Mucosa of stomach (tissue), 1 donor: ENCODE data around the gene ANO2.
"Not testable (repeated sequence)": the region's sequence is repeated elsewhere in the genome, so short reads cannot be mapped to it uniquely, and the experiment has no call there.

ENCODE experiments used
- H3K27me3 ChIP-seq: one replicate; pipeline ENCODE4 v1.7.0; 2013; ENCODE audit warnings: mild to moderate bottlenecking, low read length; ENCODE audit not compliant: control insufficient read depth, insufficient read depth
- H3K36me3 ChIP-seq: one replicate; pipeline ENCODE4 v1.7.0; 2013; ENCODE audit warnings: low read length; ENCODE audit not compliant: control insufficient read depth, insufficient read depth
- H3K4me1 ChIP-seq: one replicate; pipeline ENCODE4 v1.7.0; 2013; ENCODE audit warnings: mild to moderate bottlenecking, low read length; ENCODE audit not compliant: control insufficient read depth, insufficient read depth
- H3K4me3 ChIP-seq: one replicate; pipeline ENCODE4 v1.7.0; 2013; ENCODE audit warnings: low read length
- H3K9ac ChIP-seq: one replicate; pipeline ENCODE4 v1.7.0; 2013; ENCODE audit warnings: mild to moderate bottlenecking, low read length, moderate library complexity
- H3K9me3 ChIP-seq: one replicate; pipeline ENCODE4 v1.7.0; 2013; ENCODE audit warnings: mild to moderate bottlenecking, low read length, moderate library complexity; ENCODE audit not compliant: control insufficient read depth
- donor health status: Pancreatic carcinoma.

ANO2 gene

DNA sequence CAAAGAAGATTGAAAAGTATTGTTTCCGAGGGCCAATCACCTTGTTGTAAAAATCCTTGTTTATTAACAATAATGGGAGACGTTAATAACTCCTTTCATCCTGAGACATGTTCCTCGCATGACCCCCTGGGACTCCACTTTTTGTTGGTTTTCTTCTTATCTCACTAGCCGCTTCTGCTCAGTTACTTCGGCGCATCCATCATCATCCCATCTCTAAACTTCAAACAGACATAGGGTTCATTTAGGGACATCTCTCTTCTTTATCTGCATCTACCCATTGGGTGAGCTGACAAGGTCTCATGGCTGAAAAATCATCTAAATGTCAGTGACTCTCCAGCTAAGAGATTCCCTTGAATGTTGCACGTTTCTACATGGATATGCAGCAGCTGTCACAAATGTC lies 252.2 kb downstream of the ANO2 start:
- no peaks in the 10 kb centered on the region for H3K9me3 ChIP-seq
- H3K4me3 ChIP-seq = no peak overlapping the region
- H3K27me3 ChIP-seq = no peaks in the 10 kb centered on the region
- H3K4me1 ChIP-seq = peaks cover 6% of the 10 kb centered on the region
- no peaks in the 10 kb centered on the region for H3K36me3 ChIP-seq
- no peak overlapping the region for H3K9ac ChIP-seq

DNA sequence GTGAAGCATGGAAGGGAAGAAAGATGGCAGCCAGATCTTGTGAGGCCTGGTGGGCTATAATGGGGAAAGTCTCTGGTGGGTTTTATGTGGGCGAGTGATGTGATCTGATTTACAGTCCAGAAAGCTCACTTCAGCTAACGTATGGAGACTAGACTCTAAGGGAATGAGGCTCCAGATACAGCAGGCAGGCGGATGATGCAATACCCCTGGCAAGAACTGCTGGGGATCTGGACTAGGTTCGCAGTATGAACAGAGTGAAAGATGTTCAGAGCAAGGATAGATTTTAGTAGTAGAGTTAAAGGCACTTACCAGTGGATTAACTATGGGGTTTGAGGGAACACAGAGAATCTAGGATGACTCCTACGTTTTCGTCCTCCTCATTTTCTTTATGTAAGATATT lies 253.1 kb downstream of the ANO2 start:
- Histone ChIP-seq H3K9ac (no peak overlapping the region), H3K4me1 (peaks cover 6% of the 10 kb centered on the region), H3K4me3 (no peak overlapping the region), H3K9me3 (no peaks in the 10 kb centered on the region), H3K36me3 (no peaks in the 10 kb centered on the region), H3K27me3 (no peaks in the 10 kb centered on the region)

DNA sequence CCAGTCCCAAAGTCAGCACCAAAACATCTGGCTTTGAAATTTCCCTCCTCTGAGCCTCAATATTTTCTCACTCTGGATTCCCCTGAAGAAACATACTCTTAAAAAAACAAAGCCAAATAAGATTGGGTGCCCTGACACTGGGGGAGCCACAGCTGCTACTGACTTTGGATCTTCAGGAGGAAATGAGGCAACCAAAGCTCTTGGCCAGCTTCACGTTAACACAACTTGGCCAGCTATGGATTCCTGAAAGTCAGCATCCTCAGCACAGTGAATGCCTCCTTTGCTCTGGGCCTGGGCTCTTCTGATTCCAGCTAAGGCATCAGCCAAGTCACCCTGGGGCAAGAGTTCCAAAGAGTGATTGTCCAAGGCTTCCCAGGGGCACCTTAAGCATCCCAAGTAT lies 254.8 kb downstream of the ANO2 start:
- H3K4me1 ChIP-seq = peaks cover 6% of the 10 kb centered on the region
- no peak overlapping the region for H3K9ac ChIP-seq
- no peaks in the 10 kb centered on the region for H3K36me3 ChIP-seq
- H3K9me3 ChIP-seq = no peaks in the 10 kb centered on the region
- H3K4me3 ChIP-seq = no peak overlapping the region
- H3K27me3 ChIP-seq = no peaks in the 10 kb centered on the region

DNA sequence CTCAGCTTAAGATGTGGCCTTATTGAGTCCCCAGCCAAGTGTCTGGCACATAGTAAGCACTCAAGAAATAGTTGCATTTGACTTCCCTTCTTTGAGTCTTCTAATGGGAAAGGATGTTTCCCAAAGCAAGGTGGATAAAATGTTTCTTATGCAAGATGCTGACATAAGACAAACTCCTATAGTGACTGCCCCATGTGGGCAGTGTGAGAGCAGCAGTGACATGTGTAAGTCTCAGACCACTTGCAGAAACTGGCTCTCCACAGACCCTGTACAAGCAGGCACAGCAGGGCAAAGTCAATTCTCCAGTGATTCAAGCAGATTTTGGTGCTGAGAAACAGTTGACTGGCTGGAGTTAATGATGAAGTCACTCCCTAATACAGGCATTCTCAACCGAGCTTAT lies 255.3 kb downstream of the ANO2 start:
- Histone ChIP-seq H3K27me3 (no peaks in the 10 kb centered on the region), H3K36me3 (no peaks in the 10 kb centered on the region), H3K4me3 (no peak overlapping the region), H3K9ac (no peak overlapping the region), H3K4me1 (peaks cover 4% of the 10 kb centered on the region), H3K9me3 (no peaks in the 10 kb centered on the region)

DNA sequence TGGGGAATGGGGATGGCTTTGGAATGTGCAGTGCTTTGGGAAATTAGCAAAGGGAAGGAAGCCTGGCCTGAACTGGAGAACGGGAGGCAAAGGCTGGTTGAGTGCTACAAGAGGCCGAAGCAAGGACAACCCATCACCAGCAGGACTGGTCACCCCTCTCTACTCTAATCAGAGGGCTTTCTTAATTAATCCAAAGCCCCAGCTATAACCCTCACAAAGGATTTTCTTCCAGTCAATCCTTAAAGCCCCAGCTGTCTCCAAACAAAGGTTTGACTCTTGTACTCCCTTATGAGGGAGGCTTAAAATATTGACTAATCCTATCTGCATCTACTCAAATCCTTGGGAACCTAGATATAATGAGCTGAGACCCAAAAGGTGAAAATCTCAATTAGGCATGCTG lies 256.8 kb downstream of the ANO2 start:
- Histone ChIP-seq H3K4me1 (no peaks in the 10 kb centered on the region), H3K9me3 (no peaks in the 10 kb centered on the region), H3K27me3 (no peaks in the 10 kb centered on the region)

DNA sequence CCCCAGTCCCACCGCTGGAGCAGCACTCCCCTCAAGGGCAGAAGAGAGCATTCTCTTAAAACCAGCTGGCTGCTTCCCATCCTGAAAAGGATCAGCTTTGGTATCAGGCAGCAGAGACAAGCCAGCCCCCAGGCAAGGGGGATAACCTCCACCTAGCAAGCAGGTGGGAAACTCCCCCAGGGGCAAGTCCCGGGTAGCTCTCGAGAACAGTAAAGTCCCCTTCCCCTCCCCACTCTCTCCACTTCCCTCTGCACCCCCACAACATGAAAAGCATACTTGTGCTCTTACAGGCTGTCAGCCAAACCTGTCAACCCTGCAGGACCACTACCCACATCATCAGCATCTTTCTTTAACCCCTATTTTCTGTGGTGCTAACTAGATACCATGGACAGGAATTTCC lies 259.1 kb downstream of the ANO2 start:
- H3K27me3 ChIP-seq = no peaks in the 10 kb centered on the region
- no peaks in the 10 kb centered on the region for H3K4me1 ChIP-seq
- H3K9me3 ChIP-seq = no peaks in the 10 kb centered on the region
- H3K9ac ChIP-seq = no peak overlapping the region
- H3K36me3 ChIP-seq = no peaks in the 10 kb centered on the region
- H3K4me3 ChIP-seq = no peak overlapping the region

More for the DNA sequence above, 256.8 kb downstream of the ANO2 start:
- Histone ChIP-seq H3K4me3 (no peak overlapping the region), H3K9ac (no peak overlapping the region), H3K36me3 (no peaks in the 10 kb centered on the region)

DNA sequence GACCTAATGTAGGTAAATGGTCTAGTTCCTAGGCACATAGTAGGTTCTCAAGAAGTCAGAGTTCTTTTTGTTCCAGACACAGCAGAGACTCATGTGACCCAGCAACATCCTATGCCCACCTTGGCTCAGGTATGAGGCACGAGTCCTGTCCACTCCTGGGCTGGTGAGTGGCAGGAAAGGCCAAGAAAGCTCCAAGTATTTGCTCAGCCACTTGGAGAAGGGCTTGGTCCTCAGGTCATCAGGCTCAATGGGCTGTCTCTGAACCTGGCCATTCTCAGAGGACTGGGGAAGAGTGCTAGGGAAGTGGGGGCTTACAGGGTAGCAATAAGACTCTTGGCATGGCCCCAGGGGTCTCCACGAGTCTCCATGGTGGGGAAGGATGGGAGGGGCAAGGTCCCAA lies 260.1 kb downstream of the ANO2 start:
- H3K9me3 ChIP-seq = no peaks in the 10 kb centered on the region
- no peaks in the 10 kb centered on the region for H3K4me1 ChIP-seq
- no peaks in the 10 kb centered on the region for H3K27me3 ChIP-seq
- H3K4me3 ChIP-seq = no peak overlapping the region
- no peaks in the 10 kb centered on the region for H3K36me3 ChIP-seq
- H3K9ac ChIP-seq = no peak overlapping the region

DNA sequence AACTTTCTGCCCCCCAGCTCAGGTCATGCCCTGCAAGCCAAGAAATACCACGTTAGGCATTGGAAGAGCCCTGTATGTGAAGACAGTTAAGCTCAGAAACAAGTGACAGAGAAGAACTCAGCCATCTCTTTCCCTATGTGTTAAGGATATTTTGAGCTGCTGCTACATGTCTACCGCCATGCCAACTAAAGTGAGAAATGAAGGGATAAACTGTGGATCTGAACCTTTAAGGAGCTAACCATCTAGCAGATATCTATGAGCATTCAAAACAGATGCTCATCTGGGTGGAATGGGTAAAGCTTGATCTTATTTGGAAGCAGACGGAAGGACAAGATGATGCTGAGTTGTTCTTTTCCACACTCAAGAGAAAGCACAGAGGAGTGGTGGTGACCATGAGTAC lies 262.5 kb downstream of the ANO2 start:
- Histone ChIP-seq H3K4me3 (no peak overlapping the region), H3K9ac (no peak overlapping the region), H3K4me1 (no peaks in the 10 kb centered on the region), H3K27me3 (no peaks in the 10 kb centered on the region), H3K9me3 (no peaks in the 10 kb centered on the region), H3K36me3 (no peaks in the 10 kb centered on the region)

DNA sequence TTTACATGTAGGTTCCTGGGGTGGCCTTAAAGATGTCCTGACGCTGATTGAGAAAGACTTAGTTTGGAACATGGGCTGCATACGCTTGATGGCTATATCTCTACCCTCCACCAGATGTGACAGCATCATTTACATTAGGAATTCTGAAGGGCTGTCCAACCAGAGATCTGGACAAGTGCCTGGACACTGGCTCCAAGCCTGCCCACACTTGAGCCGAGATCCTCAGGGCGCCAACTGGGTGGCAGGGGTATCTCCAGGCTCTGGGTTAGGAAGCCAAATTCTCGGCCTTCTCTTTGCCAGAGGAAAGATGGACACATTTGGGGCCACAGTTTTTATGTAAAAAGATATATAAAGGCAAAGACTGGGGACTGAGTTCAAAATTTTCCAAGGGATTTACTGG lies 266.9 kb downstream of the ANO2 start:
- Histone ChIP-seq H3K4me1 (no peaks in the 10 kb centered on the region), H3K36me3 (no peaks in the 10 kb centered on the region), H3K9ac (no peak overlapping the region), H3K9me3 (no peaks in the 10 kb centered on the region), H3K27me3 (no peaks in the 10 kb centered on the region), H3K4me3 (no peak overlapping the region)

DNA sequence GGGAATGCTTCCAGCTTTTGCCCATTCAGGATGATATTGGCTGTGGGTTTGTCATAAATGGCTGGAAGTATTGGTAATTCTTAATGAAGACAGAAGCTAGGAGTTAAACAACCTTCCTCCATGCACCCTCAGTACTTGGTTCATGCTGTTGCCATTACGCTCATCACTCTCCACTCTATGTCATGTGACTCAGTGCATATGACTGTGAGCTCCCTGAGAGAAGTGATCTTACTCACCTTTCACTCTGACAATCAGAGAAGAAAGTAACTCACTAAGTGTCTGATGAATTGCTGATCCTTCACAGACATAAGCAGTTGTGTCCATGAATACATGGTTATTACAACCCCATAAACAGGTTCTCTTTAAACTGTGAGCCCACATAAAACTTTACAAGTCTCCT lies 275.4 kb downstream of the ANO2 start:
- not testable (repeated sequence) for H3K9me3 ChIP-seq, H3K27me3 ChIP-seq, H3K9ac ChIP-seq

DNA sequence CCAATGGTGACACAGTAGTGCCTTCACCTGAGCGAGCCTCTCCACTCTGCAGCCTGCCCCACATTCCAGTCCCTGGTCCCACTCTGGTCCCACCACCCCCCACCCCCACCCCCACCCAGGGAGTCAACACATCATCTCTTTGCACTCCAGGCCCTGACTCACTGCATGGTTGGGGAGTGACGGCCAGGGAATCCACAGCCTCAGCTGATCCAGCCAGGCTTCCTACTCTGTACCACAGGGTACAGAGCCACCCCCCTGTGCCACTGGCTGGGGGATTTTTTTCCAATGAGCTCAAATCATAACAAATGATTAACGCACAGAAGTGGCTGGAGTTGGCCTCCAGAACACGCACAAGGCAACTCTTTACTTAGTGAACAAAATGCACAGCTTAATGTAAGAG lies 279.4 kb downstream of the ANO2 start:
- no peaks in the 10 kb centered on the region for H3K27me3 ChIP-seq
- H3K36me3 ChIP-seq = no peaks in the 10 kb centered on the region
- no peak overlapping the region for H3K9ac ChIP-seq
- no peaks in the 10 kb centered on the region for H3K4me1 ChIP-seq
- H3K9me3 ChIP-seq = no peaks in the 10 kb centered on the region
- no peak overlapping the region for H3K4me3 ChIP-seq

More for the DNA sequence above, 275.4 kb downstream of the ANO2 start:
- H3K4me3 ChIP-seq, H3K4me1 ChIP-seq, H3K36me3 ChIP-seq: not testable (repeated sequence)

DNA sequence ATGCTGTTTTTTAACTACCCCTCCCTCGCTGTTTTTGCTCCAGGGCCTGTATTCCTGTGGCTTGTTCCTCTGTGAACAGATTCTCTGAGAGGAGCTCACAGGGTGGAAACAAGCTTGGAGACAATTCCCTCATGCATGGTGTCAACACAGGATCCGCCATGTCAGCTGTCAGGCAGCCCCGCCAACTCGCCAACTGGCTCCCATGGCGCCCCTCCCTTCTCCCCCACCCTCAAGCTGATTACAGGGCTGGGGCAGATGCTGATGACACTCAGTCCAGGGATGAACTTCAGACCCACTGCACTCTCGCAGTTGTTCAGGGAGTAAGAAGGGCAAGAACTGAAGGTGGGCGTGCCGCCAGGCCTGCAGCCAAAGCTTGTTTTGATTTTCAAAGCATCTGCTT lies 283.2 kb downstream of the ANO2 start:
- H3K4me3 ChIP-seq = no peak overlapping the region
- H3K36me3 ChIP-seq = no peaks in the 10 kb centered on the region
- H3K9ac ChIP-seq = no peak overlapping the region
- H3K27me3 ChIP-seq = no peaks in the 10 kb centered on the region
- H3K9me3 ChIP-seq = no peaks in the 10 kb centered on the region
- no peaks in the 10 kb centered on the region for H3K4me1 ChIP-seq

DNA sequence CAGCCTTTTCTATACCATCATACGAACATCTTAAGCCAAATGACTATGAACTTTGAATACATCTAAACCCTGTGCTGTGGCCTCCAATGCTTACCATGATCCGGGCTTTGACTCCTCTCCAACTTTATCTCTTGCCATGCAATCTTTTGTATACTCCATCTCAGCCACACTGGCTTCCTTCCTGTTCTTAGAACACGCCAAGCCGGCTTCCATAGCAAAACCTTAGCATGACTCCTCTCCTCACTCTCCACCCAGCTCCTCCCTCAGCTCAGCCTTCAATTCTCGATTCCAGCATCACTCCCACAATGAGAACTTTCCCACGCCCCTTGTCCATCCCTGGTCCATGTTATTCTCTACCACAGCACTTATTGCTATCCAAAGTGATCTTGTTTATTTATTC lies 284.8 kb downstream of the ANO2 start:
- H3K4me3 ChIP-seq = no peak overlapping the region
- no peaks in the 10 kb centered on the region for H3K9me3 ChIP-seq
- no peak overlapping the region for H3K9ac ChIP-seq
- H3K36me3 ChIP-seq = no peaks in the 10 kb centered on the region
- peaks cover 5% of the 10 kb centered on the region for H3K4me1 ChIP-seq
- no peaks in the 10 kb centered on the region for H3K27me3 ChIP-seq
